Loucy (cell line): Measurements from ENCODE around the gene MYO10.

Experiments
- H2AFZ ChIP-seq: fragments of 200-600 bp; sonication (generic); 2 replicates; pipeline ENCODE4 v1.6.0; 2016; ENCODE audit warnings: antibody characterized with exemption, mild to moderate bottlenecking, low read length, moderate library complexity
- H3F3A ChIP-seq: fragments of 200-600 bp; 2 replicates; pipeline ENCODE4 v1.6.0; 2016; ENCODE audit warnings: antibody characterized with exemption, low read depth, mild to moderate bottlenecking
- H3K27me3 ChIP-seq: fragments of 200-600 bp; sonication (generic); 2 replicates; pipeline ENCODE4 v1.6.1; 2014; ENCODE audit warnings: low read length, mild to moderate bottlenecking; ENCODE audit not compliant: insufficient read depth, poor library complexity, severe bottlenecking
- H3K36me3 ChIP-seq: fragments of 200-600 bp; sonication (generic); 2 replicates; pipeline ENCODE4 v1.6.1; 2016; ENCODE audit warnings: low read length; ENCODE audit not compliant: insufficient read depth
- H3K4me1 ChIP-seq: fragments of 200-600 bp; sonication (generic); 2 replicates; pipeline ENCODE4 v1.5.1; 2014; ENCODE audit warnings: low read length, mild to moderate bottlenecking; ENCODE audit not compliant: insufficient read depth, poor library complexity, severe bottlenecking
- H3K4me2 ChIP-seq: fragments of 200-600 bp; sonication (generic); 2 replicates; pipeline ENCODE4 v1.6.0; 2014; ENCODE audit warnings: antibody characterized with exemption, low read length, low read depth, mild to moderate bottlenecking; ENCODE audit not compliant: poor library complexity, severe bottlenecking
- H3K4me3 ChIP-seq: fragments of 200-600 bp; sonication (generic); 2 replicates; pipeline ENCODE4 v1.5.1; 2014; ENCODE audit warnings: low read length, mild to moderate bottlenecking, mixed read lengths; ENCODE audit not compliant: poor library complexity, severe bottlenecking
- H3K79me2 ChIP-seq: fragments of 200-600 bp; sonication (generic); 2 replicates; pipeline ENCODE4 v1.6.1; 2014; ENCODE audit warnings: low read length; ENCODE audit not compliant: insufficient read depth
- H3K9ac ChIP-seq: fragments of 200-600 bp; sonication (generic); 2 replicates; pipeline ENCODE4 v1.6.0; 2014; ENCODE audit warnings: mild to moderate bottlenecking, low read depth, low read length, moderate library complexity; ENCODE audit not compliant: poor library complexity, severe bottlenecking
- H3K9me2 ChIP-seq: fragments of 200-600 bp; sonication (generic); replicated peaks from 2 replicates; pipeline ENCODE4 v1.6.1; 2016; ENCODE audit warnings: low read depth, low read length, mixed read lengths
- H3K9me3 ChIP-seq: fragments of 200-600 bp; sonication (generic); 2 replicates; pipeline ENCODE4 v1.6.1; 2014; ENCODE audit warnings: mild to moderate bottlenecking, antibody characterized with exemption, low read length, low read depth; ENCODE audit not compliant: insufficient read depth
- H4K20me1 ChIP-seq: fragments of 200-600 bp; sonication (generic); 2 replicates; pipeline ENCODE4 v1.6.0; 2014; ENCODE audit warnings: antibody characterized with exemption, low read length, mild to moderate bottlenecking; ENCODE audit not compliant: insufficient read depth, poor library complexity, severe bottlenecking
- EZH2phosphoT487 ChIP-seq: fragments of 200-600 bp; IDR thresholded peaks from 2 replicates; pipeline ENCODE4 v1.6.1; 2018; ENCODE audit warnings: antibody characterized with exemption, mild to moderate bottlenecking, moderate library complexity, borderline replicate concordance
- TF ChIP-seq, protein P1 (sequence below): fragments of 200-600 bp; sonication (generic); conservative IDR thresholded peaks from 2 replicates; pipeline ENCODE4 v1.5.1; 2014; ENCODE audit warnings: mild to moderate bottlenecking, antibody characterized with exemption, low read length

The MYO10 gene

GRCh38 chr5:16983022-16983639 is 47.0 kb upstream of the MYO10 start:
- no peaks in the 10 kb centered on the region for H3K27me3 ChIP-seq
- H2AFZ ChIP-seq: no peak overlapping the region
- TF ChIP-seq, protein P1, sequence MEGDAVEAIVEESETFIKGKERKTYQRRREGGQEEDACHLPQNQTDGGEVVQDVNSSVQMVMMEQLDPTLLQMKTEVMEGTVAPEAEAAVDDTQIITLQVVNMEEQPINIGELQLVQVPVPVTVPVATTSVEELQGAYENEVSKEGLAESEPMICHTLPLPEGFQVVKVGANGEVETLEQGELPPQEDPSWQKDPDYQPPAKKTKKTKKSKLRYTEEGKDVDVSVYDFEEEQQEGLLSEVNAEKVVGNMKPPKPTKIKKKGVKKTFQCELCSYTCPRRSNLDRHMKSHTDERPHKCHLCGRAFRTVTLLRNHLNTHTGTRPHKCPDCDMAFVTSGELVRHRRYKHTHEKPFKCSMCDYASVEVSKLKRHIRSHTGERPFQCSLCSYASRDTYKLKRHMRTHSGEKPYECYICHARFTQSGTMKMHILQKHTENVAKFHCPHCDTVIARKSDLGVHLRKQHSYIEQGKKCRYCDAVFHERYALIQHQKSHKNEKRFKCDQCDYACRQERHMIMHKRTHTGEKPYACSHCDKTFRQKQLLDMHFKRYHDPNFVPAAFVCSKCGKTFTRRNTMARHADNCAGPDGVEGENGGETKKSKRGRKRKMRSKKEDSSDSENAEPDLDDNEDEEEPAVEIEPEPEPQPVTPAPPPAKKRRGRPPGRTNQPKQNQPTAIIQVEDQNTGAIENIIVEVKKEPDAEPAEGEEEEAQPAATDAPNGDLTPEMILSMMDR: no peak
- TF ChIP-seq EZH2phosphoT487: no peak
- no peaks in the 10 kb centered on the region for H3K36me3 ChIP-seq
- no peaks in the 10 kb centered on the region for H4K20me1 ChIP-seq
- no peak overlapping the region for H3K4me2 ChIP-seq
- peaks cover 2% of the 10 kb centered on the region; the same call in 1 of the 2 replicates for H3K9me3 ChIP-seq
- H3K4me3 ChIP-seq: no peak overlapping the region
- no peaks in the 10 kb centered on the region for H3F3A ChIP-seq
- no peaks in the 10 kb centered on the region for H3K9me2 ChIP-seq
- H3K9ac ChIP-seq: no peak overlapping the region
- H3K4me1 ChIP-seq: no peaks in the 10 kb centered on the region
- no peaks in the 10 kb centered on the region for H3K79me2 ChIP-seq

DNA sequence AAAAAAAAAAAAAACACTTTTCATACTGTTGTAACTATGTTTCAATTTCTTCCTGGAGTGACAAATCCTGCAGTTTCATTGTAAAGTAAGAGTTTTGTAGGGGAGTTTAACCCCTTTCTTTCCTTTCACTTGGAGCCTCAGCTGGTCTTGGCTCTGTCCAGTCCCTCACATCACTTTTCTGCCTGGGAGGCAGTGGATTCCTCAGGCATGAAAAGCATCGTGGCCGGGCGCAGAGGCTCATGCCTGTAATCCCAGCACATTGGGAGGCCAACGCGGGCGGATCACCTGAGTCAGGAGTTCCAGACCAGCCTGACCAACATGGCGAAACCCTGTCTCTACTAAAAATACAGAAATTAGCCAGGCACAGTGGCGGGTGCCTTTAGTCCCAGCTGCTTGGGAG is 45.6 kb upstream of the MYO10 start:
- Histone ChIP-seq H3K4me1 (no peaks in the 10 kb centered on the region), H3K36me3 (no peaks in the 10 kb centered on the region), H3K79me2 (no peaks in the 10 kb centered on the region), H3K9me2 (no peaks in the 10 kb centered on the region), H3K4me2 (no peak overlapping the region), H2AFZ (no peak overlapping the region), H3K27me3 (no peaks in the 10 kb centered on the region), H3K9me3 (no peaks in the 10 kb centered on the region; the same call in 1 of the 2 replicates), H4K20me1 (no peaks in the 10 kb centered on the region), H3K4me3 (no peak overlapping the region), H3F3A (no peaks in the 10 kb centered on the region), H3K9ac (no peak overlapping the region)
- TF ChIP-seq EZH2phosphoT487: no peak
- TF ChIP-seq, protein P1: no peak

GRCh38 chr5:16980983-16981382 is 44.9 kb upstream of the MYO10 start:
- Histone ChIP-seq H3K9me3 (no peaks in the 10 kb centered on the region; the same call in 1 of the 2 replicates), H3F3A (no peaks in the 10 kb centered on the region), H3K9ac (no peak overlapping the region), H4K20me1 (no peaks in the 10 kb centered on the region), H3K27me3 (no peaks in the 10 kb centered on the region), H3K9me2 (no peaks in the 10 kb centered on the region), H3K4me2 (no peak overlapping the region), H3K4me3 (no peak overlapping the region), H3K79me2 (no peaks in the 10 kb centered on the region), H3K36me3 (no peaks in the 10 kb centered on the region), H2AFZ (no peak overlapping the region), H3K4me1 (no peaks in the 10 kb centered on the region)
- TF ChIP-seq EZH2phosphoT487: no peak
- TF ChIP-seq, protein P1: no peak
